Measurements from ENCODE around the gene ROPN1L.

Gene ROPN1L

GRCh38 chr5:10461904-10462555 lies 20.4 kb downstream of the ROPN1L start:
- no peak for DNase-seq (ENCODE audit: low read depth)
- TF ChIP-seq CTCF (conservative IDR thresholded peaks at IDR 0.05; ENCODE audit: control insufficient read depth, insufficient read depth, low read depth, low read length) = no peak
- no peak overlapping the region for H3K4me3 ChIP-seq (ENCODE audit: control insufficient read depth, low read depth, low read length)

GRCh38 chr5:10463566-10463965 lies 21.9 kb downstream of the ROPN1L start:
- no peak for DNase-seq (ENCODE audit: low read depth)
- no peak for TF ChIP-seq CTCF (conservative IDR thresholded peaks at IDR 0.05; ENCODE audit: control insufficient read depth, insufficient read depth, low read depth, low read length)
- H3K4me3 ChIP-seq (ENCODE audit: control insufficient read depth, low read depth, low read length) = no peak overlapping the region

GRCh38 chr5:10464173-10464572 lies 22.5 kb downstream of the ROPN1L start:
- TF ChIP-seq CTCF (conservative IDR thresholded peaks at IDR 0.05; ENCODE audit: control insufficient read depth, insufficient read depth, low read depth, low read length) = no peak
- DNase-seq (ENCODE audit: low read depth) = no peak
- no peak overlapping the region for H3K4me3 ChIP-seq (ENCODE audit: control insufficient read depth, low read depth, low read length)

GRCh38 chr5:10465726-10466125 lies 24.0 kb downstream of the ROPN1L start:
- no peak for DNase-seq (ENCODE audit: low read depth)
- H3K4me3 ChIP-seq (ENCODE audit: control insufficient read depth, low read depth, low read length) = no peak overlapping the region
- TF ChIP-seq CTCF (conservative IDR thresholded peaks at IDR 0.05; ENCODE audit: control insufficient read depth, insufficient read depth, low read depth, low read length) = no peak

GRCh38 chr5:10466446-10467073 lies 24.9 kb downstream of the ROPN1L start:
- no peak overlapping the region for H3K4me3 ChIP-seq (ENCODE audit: control insufficient read depth, low read depth, low read length)
- no peak for TF ChIP-seq CTCF (conservative IDR thresholded peaks at IDR 0.05; ENCODE audit: control insufficient read depth, insufficient read depth, low read depth, low read length)
- no peak for DNase-seq (ENCODE audit: low read depth)

- DNase-seq (ENCODE audit: low read depth) = peak; percentile 66
- no peak for TF ChIP-seq CTCF (conservative IDR thresholded peaks at IDR 0.05; ENCODE audit: control insufficient read depth, insufficient read depth, low read depth, low read length)
- no peak overlapping the region for H3K4me3 ChIP-seq (ENCODE audit: control insufficient read depth, low read depth, low read length)
Observed at GRCh38 chr5:10467281-10468198, 25.9 kb downstream of the ROPN1L start.

Data from fibroblast of mammary gland (primary cell).